Measurements from ENCODE around the gene DENND4A. TPM values are rescaled to one million over a fixed set of nuclear protein-coding genes. Genes with fewer than 3 reads are reported as not detected.
A peak's percentile ranks its signal among the peaks of the same experiment; 100 is the strongest.

DENND4A gene
- total RNA-seq, 2 donors from 2014 or later: 26.8 to 49.7 TPM

GRCh38 chr15:65644282-65644681 lies 147.8 kb downstream of the DENND4A start:
- DNase-seq (ENCODE audit: low spot score in 2 of 2): no peak
- H3K36me3 Mint-ChIP-seq: no peaks in the 10 kb centered on the region
- H3K9me3 Mint-ChIP-seq: no peaks in the 10 kb centered on the region
- peak overlapping the region in 1 of 2 donors; percentile 48 for H3K27ac Mint-ChIP-seq
- ATAC-seq: no peak

DNA sequence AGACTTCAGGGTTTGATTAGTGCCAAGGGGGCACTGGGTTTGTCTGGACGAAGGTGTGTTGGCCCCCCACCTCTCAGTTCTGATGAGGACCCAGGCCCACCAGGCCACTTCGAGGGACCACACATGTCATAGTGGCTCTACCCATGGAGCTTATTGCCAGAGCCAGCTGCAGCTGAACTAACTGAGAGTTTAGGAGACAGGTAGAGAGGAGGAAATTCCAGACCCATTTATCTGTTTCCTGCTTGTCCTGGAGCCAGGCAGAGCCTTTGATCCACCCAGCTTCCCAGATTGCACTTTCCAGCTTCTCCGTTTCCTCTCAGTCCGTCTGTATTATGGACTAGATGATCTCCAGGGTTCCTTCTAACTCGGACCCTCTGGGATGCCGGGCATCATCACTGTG lies 149.5 kb downstream of the DENND4A start:
- ATAC-seq (no peak), DNase-seq (ENCODE audit: low spot score in 2 of 2) (no peak)
- Mint-ChIP-seq H3K9me3 (no peaks in the 10 kb centered on the region), H3K36me3 (no peaks in the 10 kb centered on the region), H3K27ac (no peak overlapping the region)

- ATAC-seq: no peak
Observed at GRCh38 chr15:65641768-65642475, 150.2 kb downstream of the DENND4A start.

DNA sequence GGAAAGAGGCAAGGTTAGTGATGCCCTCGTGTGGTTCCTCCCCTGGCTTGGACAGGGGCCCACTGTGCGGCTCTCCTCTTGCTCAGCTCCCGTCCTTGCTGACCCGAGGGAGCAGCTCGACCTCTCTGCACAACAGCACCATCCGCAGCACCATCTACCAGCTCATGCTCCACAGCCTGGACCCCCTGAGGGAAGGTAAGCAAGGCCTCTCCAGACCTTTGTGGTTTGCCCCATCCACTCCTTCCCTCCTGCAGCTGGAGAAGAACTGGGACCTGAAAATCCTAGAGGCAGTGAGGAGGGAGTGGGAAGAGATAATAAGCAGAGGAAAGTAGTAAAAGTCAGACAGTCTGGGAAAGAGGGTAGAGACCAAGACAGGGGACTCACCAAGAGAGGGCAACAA lies 152.6 kb downstream of the DENND4A start:
- Mint-ChIP-seq H3K9me3 (no peaks in the 10 kb centered on the region), H3K27ac (peak overlapping the region; percentile 54 to 82), H3K36me3 (no peaks in the 10 kb centered on the region)
- no peak for ATAC-seq
- no peak for DNase-seq (ENCODE audit: low spot score in 2 of 2)

More at GRCh38 chr15:65641768-65642475, 150.2 kb downstream of the DENND4A start:
- Mint-ChIP-seq H3K27ac (peak overlapping the region in 1 of 2 donors; percentile 70), H3K36me3 (no peaks in the 10 kb centered on the region), H3K9me3 (no peaks in the 10 kb centered on the region)
- no peak for DNase-seq (ENCODE audit: low spot score in 2 of 2)

- peak; percentile 68 to 86 for ATAC-seq
- DNase-seq (ENCODE audit: low spot score in 2 of 2): peak in 1 of 2 donors; percentile 36
- H3K27ac Mint-ChIP-seq: peak overlapping the region in 1 of 2 donors; percentile 54
- H3K36me3 Mint-ChIP-seq: no peaks in the 10 kb centered on the region
- H3K9me3 Mint-ChIP-seq: no peaks in the 10 kb centered on the region
Observed at GRCh38 chr15:65638681-65639089, 153.4 kb downstream of the DENND4A start.

DNA sequence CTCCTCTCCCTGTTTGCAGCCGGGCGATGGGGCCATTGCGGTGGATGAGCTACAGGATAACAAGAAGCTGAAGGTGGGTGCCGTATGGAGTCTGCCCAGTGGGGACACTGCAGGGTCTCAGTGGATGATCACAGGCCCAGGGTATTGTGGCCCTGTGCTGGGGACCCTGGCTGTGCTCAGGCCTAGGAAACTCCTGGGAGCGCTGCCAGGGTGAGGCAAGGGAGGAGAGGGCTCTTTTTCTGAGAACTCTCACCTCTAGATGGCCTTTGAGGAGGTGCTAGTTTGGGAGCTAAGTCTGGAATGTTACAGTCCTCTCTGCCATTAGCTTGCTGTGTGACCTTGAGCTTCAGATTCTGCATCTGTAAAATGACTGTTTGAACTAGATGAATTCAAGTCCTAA lies 154.0 kb downstream of the DENND4A start:
- no peak for DNase-seq (ENCODE audit: low spot score in 2 of 2)
- peak overlapping the region in 1 of 2 donors; percentile 54 for H3K27ac Mint-ChIP-seq

DNA sequence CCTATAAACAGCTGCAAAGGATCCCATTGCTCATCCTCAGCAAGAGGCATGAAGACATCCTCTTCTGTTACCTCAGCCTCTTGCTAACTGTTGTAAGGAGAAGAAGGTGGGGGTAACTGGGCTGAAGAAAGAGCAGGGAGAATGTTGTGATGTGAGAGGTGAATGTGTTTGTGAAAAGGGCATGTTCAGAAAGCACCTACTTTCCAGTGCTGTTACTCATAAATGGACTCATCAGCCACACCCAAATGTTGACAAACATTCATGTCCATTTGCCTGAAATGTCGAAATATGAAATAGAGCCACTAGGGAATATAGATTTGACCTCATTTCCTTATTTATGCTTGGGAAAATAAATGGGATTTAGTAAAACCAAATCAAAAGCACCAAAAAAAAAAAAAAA lies 157.7 kb downstream of the DENND4A start:
- no peaks in the 10 kb centered on the region for H3K36me3 Mint-ChIP-seq
- no peak for ATAC-seq
- no peak for DNase-seq (ENCODE audit: low spot score in 2 of 2)
- no peaks in the 10 kb centered on the region for H3K9me3 Mint-ChIP-seq
- H3K27ac Mint-ChIP-seq: no peak overlapping the region

More for the DNA sequence above, 154.0 kb downstream of the DENND4A start:
- Mint-ChIP-seq H3K9me3 (no peaks in the 10 kb centered on the region), H3K36me3 (no peaks in the 10 kb centered on the region)
- ATAC-seq: peak in 1 of 2 donors; percentile 10

DNA sequence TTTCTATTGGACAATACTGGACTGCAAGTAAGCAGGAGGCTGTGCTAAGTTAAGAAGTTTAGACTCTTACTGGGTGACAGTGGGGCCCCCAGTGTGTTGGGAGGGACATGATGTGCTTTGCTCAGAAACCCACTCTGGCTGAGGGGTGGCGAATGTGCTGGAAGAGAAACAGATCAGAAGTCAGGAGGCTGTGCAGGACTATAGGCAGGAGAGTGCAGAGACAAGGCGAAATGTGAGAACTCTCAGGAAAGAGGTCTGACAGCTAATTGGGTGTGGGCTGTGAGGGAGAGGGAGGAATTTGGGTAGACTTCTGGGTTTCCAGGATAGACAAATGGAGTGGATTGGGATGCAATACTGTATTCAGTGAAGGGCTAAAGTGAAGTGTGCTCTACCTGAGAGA lies 158.3 kb downstream of the DENND4A start:
- no peaks in the 10 kb centered on the region for H3K36me3 Mint-ChIP-seq
- no peak overlapping the region for H3K27ac Mint-ChIP-seq
- no peak for DNase-seq (ENCODE audit: low spot score in 2 of 2)
- no peak for ATAC-seq
- no peaks in the 10 kb centered on the region for H3K9me3 Mint-ChIP-seq

DNA sequence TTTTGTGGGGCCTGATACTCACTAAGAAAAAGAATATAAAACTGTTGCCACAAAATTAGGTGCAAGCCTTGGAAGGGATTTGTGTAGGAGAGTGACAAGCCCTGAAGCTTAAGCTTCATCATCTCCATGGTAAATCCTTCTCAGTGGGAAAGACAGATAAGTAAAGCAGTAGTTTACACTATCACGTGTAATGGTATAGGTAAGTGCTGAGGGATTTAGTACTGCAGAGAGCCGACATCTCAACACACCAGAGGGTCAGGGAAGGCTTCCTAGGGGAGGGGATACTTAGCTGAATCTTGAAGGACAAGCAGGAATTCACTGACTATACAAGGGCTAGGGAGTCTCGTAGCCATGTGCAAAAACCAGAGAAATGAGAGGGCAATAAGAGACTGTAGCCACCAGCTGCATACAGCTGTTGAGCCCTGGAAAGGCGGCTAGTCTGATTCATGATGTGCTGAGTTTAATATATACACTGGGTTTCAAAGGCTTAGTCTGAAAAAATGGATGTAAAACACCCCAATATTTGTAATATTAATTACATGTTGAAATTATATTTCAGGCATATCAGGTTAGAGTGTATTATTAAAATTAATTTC lies 159.2 kb downstream of the DENND4A start:
- no peak for ATAC-seq

DNA sequence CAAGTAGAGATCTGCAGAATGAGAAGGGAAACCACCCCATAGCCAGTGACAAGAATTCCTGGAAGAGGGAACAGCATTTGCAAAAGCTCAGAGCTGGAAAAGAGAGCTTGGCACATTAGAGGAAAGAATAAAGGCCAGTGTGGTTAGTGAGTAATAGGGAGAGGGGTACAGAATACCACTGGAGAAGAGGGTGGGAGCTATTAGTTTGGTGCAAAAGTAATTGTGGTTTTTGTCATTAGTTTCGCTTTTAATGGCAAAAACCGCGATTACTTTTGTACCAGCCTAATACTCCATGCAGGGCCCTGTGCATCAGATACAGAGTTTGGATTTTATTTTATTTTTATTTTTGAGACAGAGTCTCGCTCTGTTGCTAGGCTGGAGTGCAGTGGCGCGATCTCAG lies 160.6 kb downstream of the DENND4A start:
- H3K36me3 Mint-ChIP-seq: no peaks in the 10 kb centered on the region
- H3K9me3 Mint-ChIP-seq: no peaks in the 10 kb centered on the region
- no peak for DNase-seq (ENCODE audit: low spot score in 2 of 2)
- H3K27ac Mint-ChIP-seq: no peak overlapping the region
- ATAC-seq: no peak

More for the DNA sequence above, 159.2 kb downstream of the DENND4A start:
- H3K36me3 Mint-ChIP-seq: no peaks in the 10 kb centered on the region
- no peaks in the 10 kb centered on the region for H3K9me3 Mint-ChIP-seq
- DNase-seq (ENCODE audit: low spot score in 2 of 2): no peak
- H3K27ac Mint-ChIP-seq: no peak overlapping the region

- no peak overlapping the region for H3K27ac Mint-ChIP-seq
- ATAC-seq: no peak
- H3K36me3 Mint-ChIP-seq: no peaks in the 10 kb centered on the region
- no peaks in the 10 kb centered on the region for H3K9me3 Mint-ChIP-seq
- no peak for DNase-seq (ENCODE audit: low spot score in 2 of 2)
Observed at GRCh38 chr15:65630760-65631159, 161.3 kb downstream of the DENND4A start.

GRCh38 chr15:65629548-65629947 lies 162.5 kb downstream of the DENND4A start:
- no peaks in the 10 kb centered on the region for H3K9me3 Mint-ChIP-seq
- H3K36me3 Mint-ChIP-seq: no peaks in the 10 kb centered on the region
- no peak overlapping the region for H3K27ac Mint-ChIP-seq
- DNase-seq (ENCODE audit: low spot score in 2 of 2): no peak
- no peak for ATAC-seq

- no peak overlapping the region for H3K27ac Mint-ChIP-seq
- H3K36me3 Mint-ChIP-seq: peaks cover 0 to 6% of the 10 kb centered on the region in 2 donors
- DNase-seq (ENCODE audit: low spot score in 2 of 2) (no peak), ATAC-seq (no peak)
- no peaks in the 10 kb centered on the region for H3K9me3 Mint-ChIP-seq
Observed at GRCh38 chr15:65626856-65627255, 165.2 kb downstream of the DENND4A start.

DNA sequence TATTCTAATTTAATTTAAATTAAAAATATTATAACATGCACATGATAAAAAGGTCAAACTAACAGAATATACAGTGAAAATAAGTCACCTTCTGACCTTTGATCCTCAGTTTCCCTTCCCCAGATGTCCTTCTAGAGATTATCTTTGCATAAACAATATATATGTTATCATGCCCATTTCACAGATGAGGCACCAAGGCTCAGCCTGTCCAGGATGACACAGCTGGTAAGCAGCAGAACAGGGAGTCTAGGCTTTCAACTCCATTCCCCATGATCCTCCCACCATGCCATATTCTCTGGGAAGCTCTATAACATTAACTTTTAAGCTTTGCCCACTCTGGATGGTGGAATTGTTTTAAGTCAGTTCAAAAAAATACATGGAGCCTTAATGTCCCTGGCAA lies 169.0 kb downstream of the DENND4A start:
- Mint-ChIP-seq H3K9me3 (no peaks in the 10 kb centered on the region), H3K27ac (no peak overlapping the region)
- no peak for DNase-seq (ENCODE audit: low spot score in 2 of 2)

DNA sequence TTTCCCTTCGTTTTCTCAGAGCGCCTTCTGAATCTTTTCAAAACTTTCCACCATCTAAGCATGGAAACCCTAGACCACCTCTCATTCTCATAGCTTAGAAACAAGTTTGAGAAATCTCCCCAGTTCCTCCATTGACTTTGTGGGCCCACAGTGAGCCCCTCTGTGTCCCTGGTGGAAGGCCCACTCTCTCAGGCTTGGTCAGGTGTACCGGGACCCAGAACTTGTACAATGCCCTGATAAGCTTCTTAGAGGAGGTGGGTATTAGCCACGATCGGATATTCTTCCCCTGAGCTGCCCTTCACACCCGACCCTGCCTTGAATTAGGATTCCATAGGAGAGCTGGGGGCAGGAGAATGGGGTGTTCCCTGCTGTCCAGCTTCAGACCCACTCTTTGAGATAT lies 170.5 kb downstream of the DENND4A start, which contains the start of gene SLC24A1:
Gene SLC24A1 (plus strand): TSS at position 301 of the 400 bp plus-strand sequence. CDS start 2,143 bp downstream, outside the sequence.
- DNase-seq (ENCODE audit: low spot score in 2 of 2) (no peak), ATAC-seq (no peak)
- Mint-ChIP-seq H3K27ac (peak within 1 kb of the TSS in 1 of 2 donors; percentile 57), H3K9me3 (no peaks in the 10 kb centered on the region), H3K36me3 (peaks cover 0 to 6% of the 10 kb centered on the region in 2 donors)

More for the DNA sequence above, 169.0 kb downstream of the DENND4A start:
- H3K36me3 Mint-ChIP-seq: peaks cover 0 to 6% of the 10 kb centered on the region in 2 donors
- ATAC-seq: no peak

DNA sequence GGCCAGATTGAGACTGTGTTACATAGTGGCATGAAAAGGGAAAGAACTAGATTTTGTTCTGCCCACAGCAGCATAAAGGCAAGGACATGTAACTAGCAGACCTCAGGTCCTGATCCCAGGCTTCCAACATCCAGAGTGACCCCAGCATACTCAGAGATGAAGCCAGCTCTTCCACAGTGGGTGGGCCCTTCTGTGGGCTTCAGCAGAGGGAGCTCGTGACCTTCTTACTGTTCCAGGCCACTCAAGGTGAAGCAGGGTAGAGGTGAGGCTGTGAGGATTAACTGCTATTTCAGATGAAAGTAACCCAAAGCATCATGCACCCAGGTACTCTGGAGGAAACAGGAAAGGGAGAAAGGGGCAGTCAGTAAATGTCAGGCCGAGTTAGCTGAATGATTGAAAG lies 171.3 kb downstream of the DENND4A start:
- DNase-seq (ENCODE audit: low spot score in 2 of 2): no peak
- no peak overlapping the region for H3K27ac Mint-ChIP-seq
- H3K36me3 Mint-ChIP-seq: peaks cover 0 to 6% of the 10 kb centered on the region in 2 donors
- H3K9me3 Mint-ChIP-seq: no peaks in the 10 kb centered on the region
- no peak for ATAC-seq

- no peak for ATAC-seq
- DNase-seq (ENCODE audit: low spot score in 2 of 2): no peak
- Mint-ChIP-seq H3K36me3 (peaks cover 0 to 6% of the 10 kb centered on the region in 2 donors), H3K27ac (no peak overlapping the region), H3K9me3 (no peaks in the 10 kb centered on the region)
Observed at GRCh38 chr15:65619626-65620290, 172.3 kb downstream of the DENND4A start.

All from activated naive CD4-positive, alpha-beta T cell treated with anti-CD3 and anti-CD28 coated beads, Interleukin-2, amount 50 U/mL, for 72 hours (primary cell).